MM.1S (cell line): ENCODE results near the gene LAMC3.

Source experiments
- DNase-seq: peaks from one replicate; pipeline ENCODE4 v3.0.0-alpha.2; 2015
- H2AFZ ChIP-seq: fragments of 300-600 bp; sonication (generic); 2 replicates; pipeline ENCODE4 v1.6.0; 2016; ENCODE audit warnings: antibody characterized with exemption, low read length
- H3F3A ChIP-seq: fragments of 300-600 bp; sonication (generic); 2 replicates; pipeline ENCODE4 v1.6.1; 2016; ENCODE audit warnings: mild to moderate bottlenecking, antibody characterized with exemption, low read length, moderate library complexity, mixed read lengths; ENCODE audit not compliant: insufficient read depth
- H3K27ac ChIP-seq: fragments of 300-600 bp; sonication (generic); 2 replicates; pipeline ENCODE4 v1.5.1; 2016; ENCODE audit warnings: mild to moderate bottlenecking, low read length
- H3K27me3 ChIP-seq: fragments of 300-600 bp; sonication (generic); replicated peaks from 2 replicates; pipeline ENCODE4 v1.6.0; 2016; ENCODE audit warnings: low read length; ENCODE audit not compliant: insufficient read depth
- H3K36me3 ChIP-seq: fragments of 300-600 bp; sonication (generic); replicated peaks from 2 replicates; pipeline ENCODE4 v1.6.1; 2016; ENCODE audit warnings: mild to moderate bottlenecking, low read length, mixed read lengths; ENCODE audit not compliant: insufficient read depth
- H3K4me1 ChIP-seq: fragments of 300-600 bp; sonication (generic); 2 replicates; pipeline ENCODE4 v1.6.1; 2016; ENCODE audit warnings: low read length, mixed read lengths
- H3K4me2 ChIP-seq: fragments of 300-600 bp; sonication (generic); 2 replicates; pipeline ENCODE4 v1.6.0; 2016; ENCODE audit warnings: low read depth, low read length
- H3K4me3 ChIP-seq: fragments of 300-600 bp; sonication (generic); 2 replicates; pipeline ENCODE4 v1.5.1; 2016; ENCODE audit warnings: low read length, mixed read lengths
- H3K79me2 ChIP-seq: fragments of 300-600 bp; sonication (generic); 2 replicates; pipeline ENCODE4 v1.6.1; 2016; ENCODE audit warnings: mixed run types, low read length, mixed read lengths
- H3K9ac ChIP-seq: fragments of 300-600 bp; sonication (generic); 2 replicates; pipeline ENCODE4 v1.6.1; 2016; ENCODE audit warnings: low read length, mixed read lengths
- H3K9me2 ChIP-seq: fragments of 300-600 bp; sonication (generic); replicated peaks from 2 replicates; pipeline ENCODE4 v1.6.1; 2016; ENCODE audit warnings: mild to moderate bottlenecking, low read length, mixed read lengths; ENCODE audit not compliant: insufficient read depth
- H3K9me3 ChIP-seq: fragments of 300-600 bp; sonication (generic); replicated peaks from 2 replicates; pipeline ENCODE4 v1.6.1; 2016; ENCODE audit warnings: mild to moderate bottlenecking, low read length, mixed read lengths; ENCODE audit not compliant: insufficient read depth
- H4K20me1 ChIP-seq: fragments of 300-600 bp; sonication (generic); 2 replicates; pipeline ENCODE4 v1.6.1; 2016; ENCODE audit warnings: mild to moderate bottlenecking, low read length, moderate library complexity, mixed read lengths; ENCODE audit not compliant: insufficient read depth
- EZH2 ChIP-seq: fragments of 300-600 bp; sonication (generic); optimal IDR thresholded peaks from 2 replicates; pipeline ENCODE3; 2017; ENCODE audit warnings: low read depth, mild to moderate bottlenecking, antibody characterized with exemption, low read length, mixed read lengths
- EZH2phosphoT487 ChIP-seq: fragments of 300-600 bp; sonication (generic); IDR thresholded peaks from 2 replicates; pipeline ENCODE4 v1.6.1; 2018; ENCODE audit warnings: antibody characterized with exemption, low read length
- TF ChIP-seq, protein P1 (sequence below): fragments of 300-600 bp; sonication (generic); IDR thresholded peaks from 2 replicates; pipeline ENCODE4 v1.5.1; 2016; ENCODE audit warnings: antibody characterized with exemption, low read length, mixed read lengths

LAMC3 gene

GRCh38 chr9:131012023-131012334 lies 3.0 kb downstream of the LAMC3 start:
- peaks cover 97% of the 10 kb centered on the region for H3K27me3 ChIP-seq
- no peaks in the 10 kb centered on the region for H3F3A ChIP-seq
- no peak overlapping the region for H3K4me3 ChIP-seq
- H3K9me2 ChIP-seq: no peaks in the 10 kb centered on the region
- no peak overlapping the region for H3K4me2 ChIP-seq
- no peaks in the 10 kb centered on the region for H3K79me2 ChIP-seq
- no peaks in the 10 kb centered on the region for H3K36me3 ChIP-seq
- no peaks in the 10 kb centered on the region for H3K9me3 ChIP-seq
- TF ChIP-seq, protein P1, sequence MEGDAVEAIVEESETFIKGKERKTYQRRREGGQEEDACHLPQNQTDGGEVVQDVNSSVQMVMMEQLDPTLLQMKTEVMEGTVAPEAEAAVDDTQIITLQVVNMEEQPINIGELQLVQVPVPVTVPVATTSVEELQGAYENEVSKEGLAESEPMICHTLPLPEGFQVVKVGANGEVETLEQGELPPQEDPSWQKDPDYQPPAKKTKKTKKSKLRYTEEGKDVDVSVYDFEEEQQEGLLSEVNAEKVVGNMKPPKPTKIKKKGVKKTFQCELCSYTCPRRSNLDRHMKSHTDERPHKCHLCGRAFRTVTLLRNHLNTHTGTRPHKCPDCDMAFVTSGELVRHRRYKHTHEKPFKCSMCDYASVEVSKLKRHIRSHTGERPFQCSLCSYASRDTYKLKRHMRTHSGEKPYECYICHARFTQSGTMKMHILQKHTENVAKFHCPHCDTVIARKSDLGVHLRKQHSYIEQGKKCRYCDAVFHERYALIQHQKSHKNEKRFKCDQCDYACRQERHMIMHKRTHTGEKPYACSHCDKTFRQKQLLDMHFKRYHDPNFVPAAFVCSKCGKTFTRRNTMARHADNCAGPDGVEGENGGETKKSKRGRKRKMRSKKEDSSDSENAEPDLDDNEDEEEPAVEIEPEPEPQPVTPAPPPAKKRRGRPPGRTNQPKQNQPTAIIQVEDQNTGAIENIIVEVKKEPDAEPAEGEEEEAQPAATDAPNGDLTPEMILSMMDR: no peak
- TF ChIP-seq EZH2 (no peak), EZH2phosphoT487 (no peak)
- DNase-seq: no peak
- no peak overlapping the region for H3K27ac ChIP-seq
- H3K4me1 ChIP-seq: no peaks in the 10 kb centered on the region
- H2AFZ ChIP-seq: no peak overlapping the region
- no peaks in the 10 kb centered on the region for H4K20me1 ChIP-seq
- no peak overlapping the region for H3K9ac ChIP-seq

GRCh38 chr9:131012396-131012917 lies 3.5 kb downstream of the LAMC3 start:
- Histone ChIP-seq H3K36me3 (no peaks in the 10 kb centered on the region), H3K4me3 (no peak overlapping the region), H3K4me1 (no peaks in the 10 kb centered on the region), H3K27me3 (peaks cover 95% of the 10 kb centered on the region), H3K27ac (no peak overlapping the region), H3F3A (no peaks in the 10 kb centered on the region), H3K4me2 (no peak overlapping the region), H3K9ac (no peak overlapping the region), H3K79me2 (no peaks in the 10 kb centered on the region), H4K20me1 (no peaks in the 10 kb centered on the region), H3K9me2 (no peaks in the 10 kb centered on the region), H2AFZ (no peak overlapping the region), H3K9me3 (no peaks in the 10 kb centered on the region)
- no peak for TF ChIP-seq EZH2
- TF ChIP-seq, protein P1: no peak
- TF ChIP-seq EZH2phosphoT487: no peak
- no peak for DNase-seq

GRCh38 chr9:131013015-131013755 lies 4.2 kb downstream of the LAMC3 start:
- Histone ChIP-seq H2AFZ (no peak overlapping the region), H3K4me2 (no peak overlapping the region), H3K9me3 (no peaks in the 10 kb centered on the region), H3F3A (no peaks in the 10 kb centered on the region), H3K9ac (no peak overlapping the region), H3K36me3 (no peaks in the 10 kb centered on the region), H3K4me3 (no peak overlapping the region), H3K9me2 (no peaks in the 10 kb centered on the region), H3K4me1 (no peaks in the 10 kb centered on the region), H4K20me1 (no peaks in the 10 kb centered on the region), H3K27me3 (peaks cover 94% of the 10 kb centered on the region), H3K27ac (no peak overlapping the region), H3K79me2 (no peaks in the 10 kb centered on the region)
- TF ChIP-seq EZH2phosphoT487: no peak
- TF ChIP-seq, protein P1: no peak
- DNase-seq: no peak
